NCI-H2196 treated with DMSO at 0.1 percent for 48 hours (cell line): Measurements from ENCODE around the gene PRIMA1.

ENCODE experiments used
- DNase-seq: peaks from one replicate; lab custom pipeline; 2025; ENCODE audit not compliant: unreplicated experiment; lab: John Stamatoyannopoulos, UW

The PRIMA1 gene

DNA sequence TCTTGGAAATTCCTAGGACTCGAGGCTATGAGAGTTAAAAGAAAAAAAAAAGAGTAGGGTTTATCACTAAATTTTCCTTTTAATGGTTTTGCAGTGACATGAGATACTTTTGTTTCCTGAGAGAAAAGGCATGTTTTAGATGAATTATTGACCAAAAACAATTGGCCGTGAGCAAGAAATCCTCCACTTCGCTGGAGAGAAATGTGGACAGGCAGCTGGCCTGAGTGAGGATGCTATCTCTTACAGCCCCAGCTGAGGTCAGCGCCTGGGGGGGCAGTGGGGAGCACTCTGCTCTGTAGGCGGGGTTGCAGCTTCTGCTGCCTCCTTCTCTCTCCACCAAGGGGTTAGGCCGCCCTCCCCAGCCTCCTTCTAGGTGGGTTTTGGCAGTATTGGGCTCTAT lies 54.7 kb downstream of the PRIMA1 start:
- DNase-seq = no peak

DNA sequence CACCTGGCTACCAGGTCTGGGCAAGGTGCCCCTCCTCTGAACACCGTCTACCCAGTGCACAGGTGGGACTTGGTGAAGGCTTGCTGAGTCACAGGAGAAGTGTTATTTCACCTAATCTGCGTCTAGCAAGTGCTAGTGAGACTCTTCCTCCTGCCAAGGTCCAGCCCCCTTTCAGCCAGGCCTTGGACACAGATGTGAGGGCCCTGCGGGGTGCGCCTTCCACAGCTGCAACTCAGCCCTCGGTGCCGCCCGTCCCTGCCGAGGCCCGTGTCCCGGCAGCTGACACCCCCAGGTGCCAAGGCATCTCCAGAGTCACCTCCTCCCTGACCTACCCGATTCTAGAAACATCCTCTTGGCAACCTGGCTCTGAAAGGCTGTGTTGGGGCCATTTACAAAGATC lies 55.1 kb downstream of the PRIMA1 start:
- DNase-seq = no peak

DNA sequence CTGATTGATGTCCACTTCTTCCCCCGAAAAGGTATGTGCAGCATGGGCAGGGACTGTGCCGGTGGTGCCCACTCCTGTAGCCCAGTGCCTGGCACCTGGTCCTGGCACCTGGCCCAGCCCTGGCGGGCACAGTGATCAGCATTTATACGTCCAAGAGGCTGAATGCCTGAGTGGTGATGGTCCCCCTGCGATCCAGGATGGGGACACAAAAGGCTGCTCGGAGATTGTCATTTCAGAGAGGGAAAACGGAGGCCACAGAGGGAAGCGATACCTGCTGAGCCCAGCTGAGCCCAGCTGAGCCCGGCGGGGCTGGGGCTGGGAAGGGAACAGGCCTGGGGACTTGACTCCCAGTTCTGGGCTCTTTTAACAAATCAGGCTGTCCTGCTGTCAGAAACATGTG lies 55.8 kb downstream of the PRIMA1 start:
- no peak for DNase-seq

DNA sequence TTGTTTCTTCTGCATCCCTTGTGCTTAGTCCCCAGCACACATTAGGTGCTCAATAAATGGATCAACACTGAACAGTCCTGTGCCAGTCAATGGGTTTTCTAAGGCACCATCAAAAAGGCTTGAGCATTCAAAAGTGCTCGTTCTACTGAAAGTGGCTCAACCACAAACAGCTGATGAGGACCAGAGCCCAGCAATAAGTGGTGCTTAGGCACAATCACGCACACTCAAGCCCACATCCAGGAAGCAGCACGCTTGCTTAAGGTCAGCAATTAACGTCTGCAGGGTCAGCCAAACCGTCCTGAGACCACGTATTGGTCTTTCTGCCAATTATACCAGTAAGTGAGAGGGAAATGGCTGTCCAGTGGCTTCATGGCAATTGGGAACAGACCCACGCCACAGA lies 56.5 kb downstream of the PRIMA1 start:
- no peak for DNase-seq

DNA sequence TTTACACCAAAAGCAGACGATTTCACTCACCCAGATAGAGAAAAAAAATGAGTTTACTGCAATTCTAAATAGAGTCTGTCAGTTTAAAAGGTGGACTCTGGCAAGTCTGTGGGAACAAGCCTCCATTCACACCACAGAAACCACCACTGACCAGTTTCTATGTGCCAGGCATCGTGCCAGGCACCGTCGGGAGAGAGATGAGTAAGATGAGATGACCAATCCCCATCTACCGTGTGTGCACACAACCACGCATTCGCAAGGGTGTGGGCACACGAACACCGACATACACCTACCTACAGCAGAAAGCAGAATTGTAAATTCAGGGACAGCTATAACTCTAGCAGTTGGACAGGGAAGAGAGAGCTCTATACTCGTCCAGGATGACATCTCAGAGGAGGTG lies 58.3 kb downstream of the PRIMA1 start:
- no peak for DNase-seq

DNA sequence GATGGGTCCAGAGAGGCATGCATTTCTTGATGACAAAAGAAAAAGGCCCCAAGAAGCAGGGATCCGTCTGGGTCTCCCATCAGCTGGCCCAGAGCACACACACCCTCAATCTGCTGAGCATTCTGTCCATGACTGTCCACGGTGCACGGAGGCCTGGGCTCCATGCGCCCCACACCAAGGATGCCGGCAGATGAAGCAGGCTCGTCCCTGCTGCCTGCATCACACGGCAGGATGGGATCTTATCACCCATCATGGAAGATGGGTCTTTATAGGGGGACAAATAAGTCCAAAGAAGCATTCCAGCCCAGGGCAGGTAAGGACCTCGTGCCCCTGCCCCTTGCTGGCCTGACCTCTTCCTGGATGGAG lies 59.7 kb downstream of the PRIMA1 start:
- no peak for DNase-seq

DNA sequence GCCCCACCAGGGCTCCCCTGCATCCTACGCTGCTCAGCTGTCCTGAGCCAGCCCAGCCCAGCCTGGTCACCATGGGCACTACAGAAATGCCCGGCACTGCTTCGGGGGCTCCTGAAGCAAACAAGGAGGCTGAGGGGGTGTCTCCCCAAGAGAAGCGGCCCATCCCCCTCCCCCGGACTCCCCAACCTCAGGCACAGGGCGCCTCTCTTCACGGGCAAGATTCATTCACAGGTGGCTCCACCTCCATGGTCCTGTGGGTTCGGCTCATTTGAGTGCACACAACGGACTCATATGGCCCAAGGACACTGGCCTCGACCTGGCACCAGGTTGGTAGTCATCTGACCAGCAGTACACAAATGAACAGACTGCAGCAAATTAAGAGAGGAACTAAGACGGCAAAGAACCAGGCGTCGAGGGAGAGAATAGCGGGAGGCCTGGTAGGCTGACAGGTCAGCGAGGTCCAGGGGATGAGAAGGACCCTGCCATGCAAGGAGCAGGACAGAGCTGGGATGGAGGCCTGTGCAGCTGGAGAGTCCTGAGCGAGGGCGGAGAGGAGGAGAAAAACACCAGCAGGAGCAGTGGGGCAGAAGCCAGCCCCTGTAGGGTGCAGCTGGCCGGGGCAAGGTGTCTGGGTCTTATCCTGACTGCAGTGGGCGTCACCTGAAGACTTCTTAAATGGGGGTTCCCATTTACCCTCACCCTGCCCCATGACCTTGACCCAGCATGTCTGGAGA lies 60.2 kb downstream of the PRIMA1 start:
- no peak for DNase-seq

DNA sequence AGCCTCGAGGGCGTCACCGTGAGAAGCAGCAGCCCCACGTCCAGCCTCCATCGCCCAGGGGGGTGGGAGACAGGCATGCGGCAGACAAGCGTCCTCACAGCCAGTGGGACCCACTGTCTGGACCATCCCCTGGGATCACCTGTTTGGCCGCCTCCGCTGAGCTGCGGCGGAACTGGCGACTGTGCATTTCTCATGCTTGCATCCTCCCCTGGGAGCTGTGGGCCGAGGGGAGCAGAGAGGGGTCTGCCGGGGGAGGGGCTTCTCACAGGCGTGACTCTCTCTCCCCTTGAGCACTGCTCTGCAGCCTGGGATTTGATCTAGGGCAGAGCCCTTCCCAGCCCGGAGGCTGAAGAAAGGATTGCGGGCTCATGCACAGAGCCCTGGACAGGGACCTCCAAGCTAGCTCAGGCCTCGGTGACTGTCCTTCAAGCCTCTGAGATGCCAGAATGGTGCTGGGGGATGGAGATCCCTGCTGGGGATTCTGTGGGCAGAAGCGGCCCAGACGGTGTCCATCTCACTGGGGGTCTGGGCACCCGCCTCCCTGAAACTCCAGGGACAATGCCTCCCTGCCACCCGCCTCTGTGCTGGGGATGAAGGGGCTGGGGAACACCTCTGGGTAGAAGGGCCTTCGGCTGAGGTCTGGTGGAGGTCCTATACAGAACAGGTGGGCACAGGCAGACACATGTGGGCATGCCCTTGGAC lies 61.1 kb downstream of the PRIMA1 start:
- no peak for DNase-seq

DNA sequence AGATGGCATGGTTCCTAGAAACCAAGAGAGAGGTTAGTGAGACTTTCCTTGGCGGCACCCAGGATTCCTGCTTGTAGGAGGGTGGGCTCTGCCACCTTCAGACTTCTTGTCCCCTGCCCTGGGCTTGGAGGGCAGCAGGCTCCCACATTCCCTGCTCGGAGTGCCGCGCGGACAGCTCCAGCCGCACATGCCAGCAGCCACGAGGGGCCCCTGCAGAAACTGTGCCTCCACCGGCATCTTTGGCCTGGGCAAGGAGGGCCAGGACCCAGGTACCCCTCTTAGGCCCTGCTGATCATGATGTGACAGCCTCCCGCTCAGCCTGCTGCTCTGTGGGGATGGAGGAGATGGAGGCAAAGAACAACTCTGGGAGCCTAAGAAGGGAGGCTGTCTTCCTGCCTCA lies 62.3 kb downstream of the PRIMA1 start:
- DNase-seq = no peak

DNA sequence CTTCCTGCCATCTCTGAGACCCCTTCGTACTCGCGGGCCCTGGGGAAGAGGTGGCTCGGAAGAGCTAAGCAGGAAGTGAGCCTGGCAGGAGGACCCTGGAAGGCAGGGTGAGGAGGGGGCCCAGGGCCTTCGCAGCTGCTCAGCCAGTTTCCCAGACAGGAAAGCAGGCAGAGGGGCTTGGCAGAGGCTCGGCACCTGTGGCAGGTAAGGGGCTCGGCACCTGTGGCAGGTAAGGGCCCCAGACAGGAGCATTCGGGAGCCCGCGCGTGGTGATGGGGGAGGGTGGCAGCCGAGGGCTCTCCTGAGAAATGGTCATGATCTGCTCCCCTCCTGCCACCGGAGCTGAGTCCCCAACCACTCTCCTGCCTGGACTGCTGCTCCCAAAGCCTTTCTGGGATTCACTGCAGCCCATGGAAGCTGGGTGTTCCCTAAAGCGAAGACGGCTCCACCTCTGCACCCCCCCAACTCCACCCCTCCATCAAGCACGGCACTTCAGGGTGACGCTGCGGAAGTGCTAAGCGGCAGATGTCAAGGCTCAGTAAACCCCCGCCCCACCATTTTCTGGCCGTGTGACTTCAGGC lies 63.2 kb downstream of the PRIMA1 start:
- DNase-seq = no peak

DNA sequence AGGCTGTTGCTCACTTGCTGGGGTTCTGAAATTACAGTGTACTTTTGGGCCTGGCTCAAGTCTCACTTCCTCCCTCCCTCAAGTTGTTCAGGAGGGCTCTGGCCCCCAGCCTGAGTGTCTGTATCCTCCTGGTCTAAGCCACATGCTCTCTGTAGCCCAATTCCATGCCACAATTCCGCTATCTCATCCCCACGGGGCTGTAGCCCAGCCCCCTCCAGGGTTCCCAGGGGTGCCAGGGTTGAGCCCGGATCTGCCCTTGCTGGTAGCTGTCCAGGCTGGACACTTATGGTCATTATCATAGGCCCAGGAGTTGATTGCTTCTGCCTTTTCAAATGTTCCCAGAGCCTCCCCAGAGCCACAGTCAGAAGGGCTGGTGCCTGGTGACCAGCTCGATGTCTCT lies 65.3 kb downstream of the PRIMA1 start:
- DNase-seq = no peak

DNA sequence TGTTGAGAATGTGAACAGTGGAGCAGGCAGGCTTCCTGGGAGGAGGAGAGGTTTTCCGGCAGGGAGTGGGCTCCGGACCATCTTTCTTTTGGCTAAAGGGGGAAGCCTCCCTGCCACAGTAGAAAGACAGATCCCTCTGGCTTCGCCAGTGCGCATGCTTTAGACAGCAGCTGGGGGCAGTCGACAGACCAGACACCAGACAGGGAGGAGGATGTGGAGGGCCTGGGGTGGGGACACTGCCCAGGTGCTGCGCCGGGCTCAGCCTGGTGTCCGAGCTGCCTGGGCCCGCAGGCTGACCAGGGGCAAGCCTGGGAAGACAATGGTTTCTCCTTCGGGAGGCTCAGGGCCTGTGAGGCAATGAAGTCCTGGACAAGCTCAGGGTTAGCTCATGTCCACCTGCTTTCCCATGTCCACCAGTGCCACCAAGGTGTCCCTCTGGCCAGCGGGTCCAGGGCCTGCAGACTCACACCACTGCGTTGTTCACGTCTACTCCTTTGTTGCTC lies 67.3 kb downstream of the PRIMA1 start:
- DNase-seq = no peak

DNA sequence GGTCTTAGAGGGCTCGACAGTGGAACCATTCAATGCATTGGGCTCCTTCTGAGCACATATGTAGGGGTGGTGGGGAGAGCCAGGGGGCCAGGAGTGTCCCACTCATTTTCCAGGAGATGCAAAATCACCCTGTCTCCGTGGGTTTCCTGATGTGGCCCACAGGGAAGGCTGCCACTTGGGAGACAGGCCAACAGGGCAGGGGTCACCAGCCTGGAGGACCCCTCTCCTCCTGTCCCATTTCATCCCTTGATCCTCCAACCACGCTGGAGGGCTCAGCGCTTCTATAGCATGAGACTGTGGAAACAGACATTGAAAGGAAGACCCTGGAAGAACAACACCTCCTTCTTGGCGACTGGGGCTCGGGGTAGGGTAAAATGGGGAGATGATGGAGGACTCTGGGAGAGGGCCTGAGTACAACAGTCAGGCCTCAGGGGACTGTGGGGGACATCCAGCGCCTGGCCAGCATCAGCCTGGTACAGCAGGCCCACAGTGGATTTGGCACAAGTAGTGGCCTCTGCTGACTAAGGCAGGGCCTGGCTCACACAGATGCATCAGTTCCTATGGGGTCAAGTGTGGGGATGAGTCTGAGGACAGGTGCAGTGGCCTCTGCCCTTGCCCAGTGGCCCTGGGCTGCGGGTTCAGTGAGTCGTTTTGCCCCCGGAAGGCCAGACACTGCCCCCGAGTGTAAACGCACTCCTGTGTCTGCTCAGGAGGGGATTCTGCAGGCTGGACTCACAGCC lies 68.0 kb downstream of the PRIMA1 start:
- DNase-seq = no peak

DNA sequence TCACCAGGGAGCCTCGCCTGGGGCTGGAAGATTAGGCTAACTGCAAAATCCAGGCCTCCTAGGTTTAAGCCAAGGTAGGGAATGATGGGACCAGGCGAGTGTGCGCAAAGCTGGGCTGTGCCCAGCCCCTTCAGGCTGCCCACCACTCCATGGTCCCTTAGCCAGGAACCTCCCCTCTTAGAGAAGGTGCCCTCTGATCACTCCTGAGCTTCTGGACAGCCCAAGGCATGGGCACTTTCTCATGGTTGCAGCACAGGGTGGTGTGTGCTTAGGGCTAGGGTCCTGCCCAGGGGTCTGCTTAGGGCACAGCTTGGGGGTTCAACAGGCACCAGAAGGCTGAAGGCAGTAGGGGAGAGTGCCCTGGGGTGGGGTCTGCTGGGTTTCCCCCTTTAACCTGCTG lies 69.0 kb downstream of the PRIMA1 start:
- DNase-seq = no peak

DNA sequence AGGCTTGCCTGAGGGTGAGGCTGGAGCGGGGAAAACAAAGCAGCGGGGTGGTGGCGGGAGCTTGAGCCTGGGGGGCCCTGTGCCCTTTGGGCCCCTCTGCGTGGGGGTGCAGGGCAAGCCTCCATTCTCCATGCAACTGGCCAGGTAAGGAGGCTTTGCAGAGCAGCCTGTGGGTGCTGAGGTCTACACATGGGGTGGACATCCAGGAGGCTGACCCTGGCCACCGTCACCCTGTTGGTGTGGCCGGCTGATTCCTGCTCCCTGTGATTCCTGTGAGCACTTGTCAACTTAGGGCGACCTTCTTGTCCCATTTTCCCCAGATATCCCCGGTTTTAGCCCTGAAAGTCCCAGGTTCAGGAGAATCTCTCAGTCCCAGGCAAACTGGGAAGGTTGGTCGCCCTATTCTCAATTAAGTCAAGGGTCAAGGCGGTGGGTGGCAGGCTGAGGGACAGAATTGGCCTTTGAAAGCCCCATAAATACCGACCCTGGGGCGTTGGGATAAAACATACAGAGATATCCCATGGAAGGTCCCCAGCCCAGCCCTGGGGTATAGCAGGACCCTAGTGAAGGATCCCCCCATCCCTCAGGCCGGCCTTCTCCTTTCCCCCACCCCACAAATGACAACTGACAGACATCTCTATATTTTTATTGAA lies 70.5 kb downstream of the PRIMA1 start:
- DNase-seq = no peak

DNA sequence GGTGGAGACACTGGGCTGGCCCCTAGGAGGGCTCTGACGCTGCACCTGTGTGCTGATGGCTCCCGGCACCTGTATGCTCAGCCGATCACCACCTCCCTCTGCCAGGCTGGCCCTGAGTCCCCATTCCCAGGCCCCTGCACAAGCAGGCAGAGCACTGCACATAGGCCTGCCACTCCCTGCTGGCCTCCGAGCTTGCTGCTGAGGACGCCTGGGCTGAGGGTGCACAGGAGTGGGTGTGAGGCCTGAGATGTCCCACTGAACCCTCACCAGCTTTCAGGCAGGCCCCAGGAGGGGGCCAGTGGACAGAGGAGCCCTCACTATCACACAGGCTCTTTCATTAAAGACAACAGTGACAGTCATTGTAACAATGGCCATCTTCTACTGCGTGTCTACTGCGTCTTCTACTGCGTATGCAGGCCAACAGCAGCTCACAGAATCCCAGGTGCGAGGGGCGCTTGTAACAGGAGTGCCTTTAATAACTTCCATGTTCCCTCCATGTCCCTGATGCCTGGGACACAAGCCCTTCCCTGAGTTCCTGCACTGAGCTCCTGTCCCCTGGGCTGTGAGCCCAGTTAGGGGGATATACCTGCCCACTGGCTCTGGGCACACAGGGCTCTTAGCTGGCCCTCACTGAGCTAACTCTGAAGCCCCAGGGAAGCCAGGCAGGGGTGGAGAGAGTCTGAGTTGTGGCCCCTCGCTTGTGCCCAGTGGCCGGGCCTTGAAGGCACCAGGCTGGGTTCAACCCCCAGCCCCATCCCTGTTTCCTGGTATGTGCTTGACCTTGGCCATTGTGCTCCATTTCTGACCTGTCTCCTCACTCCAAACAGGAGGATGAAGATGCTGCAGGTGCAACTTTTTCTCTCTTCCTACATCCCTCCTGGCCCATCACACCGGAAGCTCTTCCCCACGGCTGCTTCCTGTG lies 71.3 kb downstream of the PRIMA1 start:
- no peak for DNase-seq

DNA sequence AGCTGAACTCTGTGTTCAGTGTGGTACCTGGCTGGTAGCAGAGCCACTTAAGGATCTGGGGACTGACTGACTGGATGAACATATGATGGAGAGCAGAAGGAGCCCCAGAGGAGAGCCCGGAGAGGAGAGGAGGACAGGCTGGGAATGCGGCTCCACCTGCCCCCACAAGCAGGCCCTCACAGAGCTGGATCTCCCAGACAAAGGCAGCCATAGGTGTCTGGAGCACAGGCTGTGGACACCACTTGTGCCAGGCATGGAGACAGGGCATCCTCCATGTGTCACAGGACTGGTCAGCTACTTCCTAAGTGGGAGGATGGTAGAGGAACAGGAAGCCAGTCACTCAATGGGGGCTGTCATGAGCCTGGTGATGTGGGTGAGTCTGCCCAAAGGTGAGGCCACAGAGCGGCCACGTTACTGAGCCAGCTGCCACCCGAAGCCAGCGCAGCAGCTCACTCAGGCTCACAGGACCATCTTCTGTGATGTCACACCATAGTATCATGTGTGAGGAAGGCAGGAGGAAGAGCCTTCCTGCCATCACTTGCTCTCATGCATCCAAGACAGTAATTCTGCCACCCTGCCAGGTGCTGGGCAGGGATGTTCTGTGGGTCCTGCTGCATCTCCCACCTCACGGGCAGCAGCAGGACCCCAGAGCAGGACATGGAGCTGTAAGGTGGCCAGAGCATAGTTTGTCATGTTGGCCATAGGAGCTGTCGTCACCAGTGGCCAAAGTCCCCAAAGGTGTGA lies 72.1 kb downstream of the PRIMA1 start:
- no peak for DNase-seq

DNA sequence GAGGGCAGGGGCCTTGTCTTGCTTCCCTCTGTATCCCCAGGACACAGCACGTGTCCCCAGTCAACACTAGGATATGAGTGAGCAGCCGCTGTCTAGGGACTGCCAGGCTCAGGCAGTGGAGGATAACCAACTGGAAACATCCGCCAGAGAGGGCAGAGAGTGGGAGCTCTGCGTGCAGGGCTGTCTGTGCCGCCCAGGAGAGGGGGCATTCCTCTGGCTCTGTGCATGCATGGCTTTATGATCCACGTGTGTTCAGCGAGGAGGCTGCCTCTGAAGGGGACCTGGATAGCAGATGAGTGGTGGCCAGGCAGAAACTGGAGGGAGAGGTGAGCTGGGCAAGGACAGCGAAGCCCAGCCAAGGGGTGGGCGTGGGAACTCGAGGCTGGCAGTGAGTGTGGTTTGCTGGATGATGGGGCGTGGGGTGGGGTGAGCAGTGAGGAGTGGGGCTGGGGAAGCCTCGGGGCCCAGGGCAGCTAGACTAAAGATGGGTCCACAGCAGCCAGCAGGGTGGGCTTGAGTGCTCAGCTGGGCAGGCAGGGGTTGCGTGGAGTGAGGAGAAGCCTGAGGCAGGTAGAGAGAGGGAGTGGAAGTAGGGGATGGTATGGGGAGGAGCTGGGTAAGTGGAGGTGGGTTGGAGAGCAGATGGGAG lies 72.9 kb downstream of the PRIMA1 start:
- no peak for DNase-seq

DNA sequence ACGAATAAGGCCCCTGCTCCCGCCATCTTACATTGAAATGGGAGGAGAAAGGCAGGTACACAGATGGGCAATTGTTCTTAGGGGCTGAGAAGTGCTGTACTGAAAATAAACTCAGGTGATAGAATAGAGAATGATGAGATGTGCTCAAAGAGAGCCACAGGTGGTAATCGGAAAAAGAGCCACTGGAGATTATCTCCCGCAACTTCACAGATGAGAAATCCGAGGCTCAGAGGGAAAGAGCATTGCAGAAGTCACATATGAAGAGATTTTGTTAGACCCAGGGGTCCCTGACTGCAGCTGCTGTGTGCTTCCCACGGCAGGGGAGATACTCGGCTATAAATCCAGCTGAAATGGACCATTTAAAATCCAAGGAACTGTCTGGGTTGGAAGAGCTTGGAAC lies 73.7 kb downstream of the PRIMA1 start:
- no peak for DNase-seq
